ENCODE measurements around the gene ITPR1. TPM values are rescaled to one million over a fixed set of nuclear protein-coding genes. Genes with fewer than 3 reads are reported as not detected.
A peak's percentile ranks its signal among the peaks of the same experiment; 100 is the strongest.

The ITPR1 gene
- total RNA-seq, 1 experiment from 2014 or later = 7.5 TPM

- H3K27me3 Mint-ChIP-seq (ENCODE audit: insufficient read depth, unreplicated experiment) = no peaks in the 10 kb centered on the region
- H3K27ac Mint-ChIP-seq (ENCODE audit: low read depth, unreplicated experiment) = no peak overlapping the region
- POLR2A ChIA-PET = interaction anchor here (0.6 kb wide), 1 partner anchor 118 kb away, joined by 3 read pairs; no protein-coding TSS in a partner anchor
- H3K4me3 Mint-ChIP-seq (ENCODE audit: unreplicated experiment) = no peak overlapping the region
- CTCF ChIA-PET = interaction anchor here (1.2 kb wide), 1 partner anchor 8 kb away, joined by 3 read pairs; no protein-coding TSS in a partner anchor
- H3K9me3 Mint-ChIP-seq (ENCODE audit: unreplicated experiment) = no peaks in the 10 kb centered on the region
- DNase-seq (ENCODE audit: unreplicated experiment) = no peak
- H3K36me3 Mint-ChIP-seq (ENCODE audit: insufficient read depth, unreplicated experiment) = no peaks in the 10 kb centered on the region
- intact Hi-C loops (cut with micrococcal nuclease) = no loop called here
- no peak for TF ChIP-seq CTCF (IDR thresholded peaks at IDR 0.05; ENCODE audit: unreplicated experiment)
- no TSS peak for BruUV-seq (replicated peaks)
- H3K4me1 Mint-ChIP-seq (ENCODE audit: insufficient read depth, unreplicated experiment) = peaks cover 5% of the 10 kb centered on the region
Observed at GRCh38 chr3:4859788-4860187, 366.6 kb downstream of the ITPR1 start.

- no TSS peak for BruUV-seq (replicated peaks)
- H3K4me3 Mint-ChIP-seq (ENCODE audit: unreplicated experiment) = no peak overlapping the region
- H3K36me3 Mint-ChIP-seq (ENCODE audit: insufficient read depth, unreplicated experiment) = no peaks in the 10 kb centered on the region
- H3K4me1 Mint-ChIP-seq (ENCODE audit: insufficient read depth, unreplicated experiment) = peaks cover 5% of the 10 kb centered on the region
- H3K9me3 Mint-ChIP-seq (ENCODE audit: unreplicated experiment) = no peaks in the 10 kb centered on the region
- no peak for TF ChIP-seq CTCF (IDR thresholded peaks at IDR 0.05; ENCODE audit: unreplicated experiment)
- intact Hi-C loops (cut with micrococcal nuclease) = no loop called here
- no peak overlapping the region for H3K27ac Mint-ChIP-seq (ENCODE audit: low read depth, unreplicated experiment)
- ChIA-PET CTCF (no interaction called here), POLR2A (interaction anchor here (0.9 kb wide), 1 partner anchor 38 kb away, joined by 3 read pairs; no protein-coding TSS in a partner anchor)
- no peak for DNase-seq (ENCODE audit: unreplicated experiment)
- no peaks in the 10 kb centered on the region for H3K27me3 Mint-ChIP-seq (ENCODE audit: insufficient read depth, unreplicated experiment)
Observed at GRCh38 chr3:4862973-4863372, 369.8 kb downstream of the ITPR1 start.

- ChIA-PET POLR2A (interaction anchor here (0.6 to 1.4 kb wide), 3 partner anchors 38 to 299 kb away, joined by 3 to 6 read pairs (median 4); no protein-coding TSS in a partner anchor), CTCF (interaction anchor here (0.6 kb wide), 2 partner anchors 195 to 904 kb away, joined by 3 to 6 read pairs; no protein-coding TSS in a partner anchor)
- DNase-seq (ENCODE audit: unreplicated experiment) = peak; percentile 79
- Mint-ChIP-seq H3K9me3 (ENCODE audit: unreplicated experiment) (no peaks in the 10 kb centered on the region), H3K4me1 (ENCODE audit: insufficient read depth, unreplicated experiment) (peaks cover 5% of the 10 kb centered on the region), H3K27me3 (ENCODE audit: insufficient read depth, unreplicated experiment) (no peaks in the 10 kb centered on the region), H3K36me3 (ENCODE audit: insufficient read depth, unreplicated experiment) (no peaks in the 10 kb centered on the region), H3K4me3 (ENCODE audit: unreplicated experiment) (no peak overlapping the region), H3K27ac (ENCODE audit: low read depth, unreplicated experiment) (no peak overlapping the region)
- no peak for TF ChIP-seq CTCF (IDR thresholded peaks at IDR 0.05; ENCODE audit: unreplicated experiment)
- intact Hi-C loops (cut with micrococcal nuclease) = no loop called here
- BruUV-seq (replicated peaks) = no TSS peak
Observed at GRCh38 chr3:4864503-4864902, 371.4 kb downstream of the ITPR1 start.

- ChIA-PET CTCF (interaction anchor here (0.6 kb wide), 1 partner anchor 38 kb away, joined by 3 read pairs; no protein-coding TSS in a partner anchor), POLR2A (no interaction called here)
- no peak for TF ChIP-seq CTCF (IDR thresholded peaks at IDR 0.05; ENCODE audit: unreplicated experiment)
- no peaks in the 10 kb centered on the region for H3K36me3 Mint-ChIP-seq (ENCODE audit: insufficient read depth, unreplicated experiment)
- peaks cover 5% of the 10 kb centered on the region for H3K4me1 Mint-ChIP-seq (ENCODE audit: insufficient read depth, unreplicated experiment)
- no peak for DNase-seq (ENCODE audit: unreplicated experiment)
- H3K27me3 Mint-ChIP-seq (ENCODE audit: insufficient read depth, unreplicated experiment) = no peaks in the 10 kb centered on the region
- intact Hi-C loops (cut with micrococcal nuclease) = no loop called here
- no TSS peak for BruUV-seq (replicated peaks)
- H3K9me3 Mint-ChIP-seq (ENCODE audit: unreplicated experiment) = no peaks in the 10 kb centered on the region
- no peak overlapping the region for H3K4me3 Mint-ChIP-seq (ENCODE audit: unreplicated experiment)
- no peak overlapping the region for H3K27ac Mint-ChIP-seq (ENCODE audit: low read depth, unreplicated experiment)
Observed at GRCh38 chr3:4865714-4866113, 372.6 kb downstream of the ITPR1 start.
